NCI-H187 (cell line): ENCODE results near the gene PRDM7.
A peak's percentile ranks its signal among the peaks of the same experiment; 100 is the strongest.

Experiments used
- DNase-seq, 2 experiments: peaks; one replicate each; lab custom pipeline; 2025; lab: John Stamatoyannopoulos, UW

Gene PRDM7

DNA sequence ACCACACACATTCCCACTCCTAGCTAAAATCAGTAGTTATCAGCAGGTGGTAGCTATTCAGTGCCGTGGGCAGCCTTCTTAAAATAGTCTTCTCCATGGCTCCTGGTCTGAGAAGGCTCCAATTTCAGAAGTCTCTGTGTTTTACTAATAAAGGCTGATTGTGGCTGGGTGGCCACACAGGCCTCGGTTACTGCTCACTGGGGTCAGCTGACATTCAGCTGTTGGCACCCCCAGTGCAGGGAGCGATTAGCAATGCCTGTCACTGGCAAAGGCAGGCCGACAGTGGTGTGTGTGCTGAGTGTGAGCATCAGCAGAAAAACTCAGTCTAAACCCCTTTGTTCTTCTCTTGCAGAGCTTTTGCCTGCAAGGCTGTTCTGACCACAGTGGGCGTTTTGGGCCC lies 41.2 kb downstream of the PRDM7 start:
- no peak for DNase-seq

GRCh38 chr16:90034504-90034903 lies 42.6 kb downstream of the PRDM7 start:
- no peak for DNase-seq

DNA sequence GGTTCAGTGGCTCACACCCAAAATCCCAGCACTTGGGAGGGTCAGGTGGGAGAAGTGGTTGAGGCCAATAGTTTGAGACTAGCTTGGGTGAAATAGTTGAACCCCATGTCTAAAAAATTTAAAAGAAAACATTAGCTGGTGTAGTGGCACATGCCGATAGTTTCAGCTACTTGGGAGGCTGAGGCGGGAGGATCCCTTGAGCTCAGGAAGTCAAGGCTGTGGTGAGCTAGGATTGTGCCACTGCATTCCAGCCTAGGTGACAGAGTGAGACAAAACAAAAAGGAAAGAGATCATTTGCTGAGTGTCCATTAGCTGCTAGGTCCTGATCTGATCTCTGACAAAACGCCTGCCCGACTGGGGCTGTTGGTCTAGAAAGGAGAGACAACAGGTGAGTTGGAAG lies 43.7 kb downstream of the PRDM7 start:
- no peak for DNase-seq

DNA sequence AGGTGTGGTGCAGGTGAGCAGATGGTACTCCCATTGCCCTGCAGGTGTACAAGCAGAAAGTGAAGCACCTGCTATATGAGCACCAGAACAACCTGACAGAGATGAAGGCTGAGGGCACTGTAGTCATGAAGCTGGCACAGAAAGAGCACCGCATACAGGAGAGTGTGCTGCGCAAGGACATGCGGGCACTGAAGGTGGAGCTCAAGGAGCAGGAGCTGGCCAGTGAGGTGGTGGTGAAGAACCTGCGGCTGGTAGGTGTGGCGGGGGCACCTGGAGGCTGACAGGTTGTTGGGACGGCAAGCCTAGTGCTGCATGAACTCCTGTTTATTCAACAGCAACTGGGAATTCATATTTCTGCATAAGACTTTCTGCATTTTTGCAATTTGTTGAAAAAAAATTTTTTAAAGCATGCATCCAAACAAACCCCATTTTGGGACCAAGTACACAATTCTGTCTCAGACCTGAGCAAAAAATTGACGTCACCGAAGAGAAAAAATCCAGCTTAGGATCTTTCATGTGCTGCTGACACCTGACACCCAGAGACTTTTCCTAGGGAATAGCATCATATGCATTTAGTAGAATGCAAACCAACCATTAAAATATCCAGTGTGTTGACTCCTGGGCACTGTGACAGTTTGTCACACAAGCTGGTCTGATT lies 44.3 kb downstream of the PRDM7 start:
- no peak for DNase-seq

DNA sequence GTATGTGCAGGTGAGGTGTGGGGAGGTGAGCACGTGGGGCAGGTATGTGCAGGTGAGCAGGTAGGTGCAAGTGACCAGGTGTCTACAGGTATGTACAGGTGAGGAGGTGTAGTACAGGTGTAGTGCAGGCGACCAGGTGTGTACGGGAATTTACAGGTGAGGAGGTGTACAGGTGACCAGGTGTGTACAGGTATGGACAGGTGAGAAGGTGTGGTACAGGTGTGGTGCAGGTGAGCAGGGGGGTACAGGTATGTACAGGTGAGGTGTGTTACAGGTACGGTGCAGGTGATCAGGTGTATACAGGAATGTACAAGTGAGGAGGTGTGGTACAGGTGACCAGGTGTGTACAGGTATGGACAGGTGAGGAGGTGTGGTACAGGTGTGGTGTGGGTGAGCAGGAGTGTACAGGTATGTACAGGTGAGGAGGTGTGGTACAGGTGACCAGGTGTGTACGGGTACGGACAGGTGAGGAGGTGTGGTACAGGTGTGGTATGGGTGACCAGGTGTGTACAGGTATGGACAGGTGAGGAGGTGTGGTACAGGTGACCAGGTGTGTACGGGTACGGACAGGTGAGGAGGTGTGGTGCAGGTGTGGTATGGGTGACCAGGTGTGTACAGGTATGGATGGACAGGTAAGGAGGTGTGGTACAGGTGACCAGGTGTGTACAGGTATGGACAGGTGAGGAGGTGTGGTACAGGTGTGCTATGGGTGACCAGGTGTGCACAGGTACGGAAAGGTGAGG lies 45.0 kb downstream of the PRDM7 start:
- DNase-seq = no peak

DNA sequence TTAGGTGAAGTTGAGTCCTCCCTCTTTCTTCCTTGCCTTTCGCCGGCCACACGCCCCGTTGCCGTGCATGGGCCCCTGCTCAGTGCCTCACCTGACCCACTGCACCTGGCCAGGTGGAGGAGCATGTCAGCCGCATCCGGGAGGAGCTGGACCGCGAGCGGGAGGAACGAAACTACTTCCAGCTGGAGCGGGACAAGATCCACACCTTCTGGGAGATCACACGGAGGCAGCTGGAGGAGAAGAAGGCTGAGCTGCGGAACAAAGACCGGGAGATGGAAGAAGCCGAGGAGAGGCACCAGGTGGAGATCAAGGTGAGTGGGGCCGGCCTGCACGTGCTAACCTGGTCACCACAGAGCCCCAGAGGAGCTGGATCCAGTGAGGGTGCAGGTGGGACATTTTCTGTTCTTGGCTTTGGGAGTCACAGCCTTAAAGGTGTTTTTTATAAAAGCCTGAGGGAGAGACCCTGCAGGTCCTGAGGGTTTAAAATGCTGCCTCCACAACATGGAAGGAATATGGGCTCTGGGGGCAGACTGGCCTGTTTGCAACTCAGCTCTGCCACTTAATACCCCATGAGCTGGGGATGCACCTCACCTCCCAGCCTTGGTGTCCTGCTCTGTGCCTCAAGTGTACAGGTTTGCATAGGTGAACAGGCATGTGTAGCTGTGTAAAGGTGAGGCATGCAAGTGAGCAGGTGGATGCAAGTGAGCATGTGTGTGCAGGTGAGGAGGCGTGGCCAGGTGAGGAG lies 45.8 kb downstream of the PRDM7 start:
- DNase-seq = no peak

DNA sequence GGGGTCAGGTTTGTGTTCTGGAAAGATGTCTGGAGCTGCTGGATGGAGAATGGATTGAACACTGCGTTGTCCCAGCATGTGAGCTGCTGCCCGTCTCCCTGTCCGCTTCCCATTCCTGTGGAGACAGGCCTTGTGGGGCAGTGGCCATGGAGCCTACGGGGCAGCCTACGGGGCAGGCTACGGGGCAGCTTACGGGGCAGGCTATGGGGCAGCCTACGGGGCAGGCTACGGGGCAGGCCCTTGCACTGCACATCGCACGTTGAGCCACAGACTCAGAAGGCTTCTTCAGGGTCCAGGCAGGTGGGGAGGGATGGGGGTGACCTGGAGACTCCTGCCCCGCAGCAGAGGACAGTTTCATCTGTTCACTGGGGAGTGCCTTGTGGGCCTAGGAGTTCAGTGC lies 48.1 kb downstream of the PRDM7 start:
- no peak for DNase-seq

- no peak for DNase-seq
Observed at GRCh38 chr16:90027611-90028010, 49.5 kb downstream of the PRDM7 start.

DNA sequence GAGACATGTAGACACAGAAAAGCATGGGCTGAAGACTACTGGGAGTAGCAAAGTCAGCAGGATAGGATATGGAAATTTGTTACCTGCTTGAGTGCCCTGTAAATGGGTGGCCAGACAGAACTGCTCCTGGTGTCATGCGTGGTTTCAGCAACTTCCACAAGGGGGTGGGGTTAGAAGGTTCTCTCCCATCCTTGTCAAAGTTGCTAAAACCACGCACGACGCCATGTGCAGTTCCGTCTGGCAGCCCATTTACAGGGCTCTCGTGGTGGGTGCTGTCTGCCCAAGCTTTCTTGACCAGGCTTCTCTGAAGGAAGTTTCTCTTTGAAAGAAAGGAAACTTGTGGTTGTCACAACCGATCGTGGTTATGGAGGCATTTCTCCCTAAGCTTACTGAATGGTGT lies 51.0 kb downstream of the PRDM7 start:
- DNase-seq = no peak

DNA sequence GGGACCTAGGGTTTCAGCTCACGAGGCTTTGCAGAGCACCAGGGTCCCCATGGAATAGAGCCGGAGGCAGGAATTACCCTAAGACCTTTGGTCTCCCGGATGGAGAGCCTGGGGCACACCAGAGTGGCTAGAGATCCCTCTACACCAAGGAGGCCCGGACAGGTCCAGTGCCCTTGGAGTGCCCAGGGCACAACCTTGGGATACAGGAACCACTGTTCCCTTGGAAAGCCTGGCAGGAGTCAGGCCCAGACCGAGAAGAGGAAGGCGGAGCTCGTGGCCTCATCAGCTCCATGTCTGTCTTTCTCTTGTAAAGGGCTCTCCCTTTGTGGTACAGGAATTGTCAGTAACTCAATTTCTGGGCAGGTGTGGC lies 54.1 kb downstream of the PRDM7 start:
- no peak for DNase-seq

DNA sequence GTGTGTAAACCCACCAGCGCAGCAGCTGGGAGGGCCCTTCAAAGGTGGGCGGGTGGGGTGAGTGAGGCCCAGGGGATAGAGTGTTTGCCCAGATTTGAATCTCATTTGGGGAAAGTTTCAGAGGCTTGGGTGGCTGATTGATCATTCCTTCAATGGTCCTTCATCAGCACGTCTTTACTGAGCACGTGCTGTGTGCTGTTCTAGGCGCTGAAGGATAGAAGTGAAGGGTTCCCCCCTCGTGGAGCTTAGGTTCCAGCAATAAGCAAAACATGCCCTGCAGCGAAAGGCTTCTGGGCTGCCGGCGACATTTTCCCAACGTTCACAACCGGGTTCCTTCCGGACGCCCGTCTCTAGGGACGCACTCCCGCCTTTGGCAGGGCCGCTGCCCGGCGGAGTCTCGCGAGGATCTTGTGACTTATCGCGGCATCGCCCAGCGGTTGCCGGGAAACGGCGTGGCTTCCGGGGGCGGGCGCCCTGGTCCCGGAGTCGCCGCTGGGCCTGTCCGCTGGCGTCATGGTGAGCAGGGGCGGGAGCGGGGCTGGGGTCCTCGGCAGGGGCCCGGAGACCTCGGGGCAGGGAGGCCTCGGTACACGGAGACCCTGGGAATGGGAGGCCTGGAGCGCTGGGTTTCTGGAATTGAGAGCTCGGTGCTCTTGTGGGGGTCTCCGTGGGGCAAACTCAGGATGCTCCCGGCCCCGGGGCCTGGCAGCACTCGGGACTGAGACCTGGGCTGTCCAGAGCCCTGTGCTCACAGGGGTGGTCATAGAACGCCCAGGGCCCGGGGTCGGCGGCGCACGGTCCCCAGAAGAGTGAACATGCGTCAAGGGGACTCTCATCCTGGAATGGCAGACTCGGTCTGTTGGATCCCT lies 54.7 kb downstream of the PRDM7 start:
- DNase-seq = peak; percentile 40 to 72

DNA sequence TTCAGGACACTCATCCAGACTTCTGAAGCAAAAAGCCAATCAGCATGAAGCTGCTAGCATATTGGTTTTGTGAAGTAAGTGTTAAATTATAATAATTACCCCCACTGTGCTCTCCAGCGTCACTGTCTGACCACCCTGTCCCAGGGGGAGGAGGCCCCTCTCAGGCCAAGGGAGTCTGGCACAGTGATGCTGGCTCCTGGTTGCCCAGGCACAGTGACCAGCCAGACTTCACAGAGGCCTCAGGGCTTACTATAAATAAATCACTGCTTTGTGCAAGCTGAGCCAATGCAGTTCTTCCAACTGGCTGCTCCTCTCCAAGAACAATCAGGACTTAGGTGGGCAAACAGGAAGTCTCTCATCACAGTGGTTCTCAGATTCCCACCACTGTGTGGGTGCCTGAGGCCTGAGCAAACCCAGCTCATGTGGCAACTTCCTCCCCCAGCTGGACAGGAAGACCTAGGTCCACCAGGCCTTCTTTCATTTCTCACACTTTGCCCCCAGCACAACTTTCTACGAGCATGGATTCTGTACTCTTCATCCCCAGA lies 56.2 kb downstream of the PRDM7 start:
- DNase-seq = no peak

GRCh38 chr16:90020260-90020837 lies 56.8 kb downstream of the PRDM7 start:
- DNase-seq = no peak

DNA sequence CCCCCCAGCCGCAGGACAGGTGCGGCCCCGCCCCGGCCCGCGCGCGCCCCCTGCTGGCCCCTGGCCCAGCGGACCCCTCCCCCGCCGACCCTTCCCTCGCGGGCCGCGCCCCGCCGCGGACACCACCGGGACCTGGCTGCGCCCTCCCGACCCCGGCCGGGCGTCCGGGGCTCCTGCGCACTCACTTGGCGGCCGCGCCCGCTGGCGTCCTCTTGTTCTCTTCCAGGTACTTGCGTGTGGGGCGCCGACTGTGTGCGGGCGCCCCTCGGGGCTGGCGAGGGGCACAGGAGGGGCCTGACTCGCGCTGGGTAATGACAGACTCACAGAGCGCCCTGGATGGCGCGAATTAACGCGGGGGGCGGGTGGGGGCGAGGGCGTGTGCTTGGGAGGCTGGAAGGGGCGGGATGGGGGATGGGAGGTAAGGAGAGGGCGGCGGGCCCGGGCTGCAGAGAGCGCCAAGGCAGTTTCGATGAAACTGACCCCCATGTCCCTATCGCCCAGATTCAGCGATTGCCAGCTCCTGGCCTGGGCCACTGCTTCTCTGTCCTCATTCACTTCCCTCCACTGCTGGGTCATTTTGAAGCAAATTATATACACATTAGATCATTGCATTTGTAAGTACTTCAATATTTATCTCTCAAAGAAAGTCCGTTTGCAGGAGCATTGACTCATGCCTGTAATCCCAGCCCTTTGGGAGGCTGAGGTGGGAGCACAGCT lies 57.4 kb downstream of the PRDM7 start:
- peak; percentile 5 to 20 for DNase-seq

- DNase-seq = no peak
Observed at GRCh38 chr16:90018652-90019542, 58.2 kb downstream of the PRDM7 start, which contains the start of gene DBNDD1. TSS of gene DBNDD1 (minus strand) at chr16:90019456. CDS start at chr16:90019341, 115 bp downstream.

- DNase-seq = no peak
Observed at GRCh38 chr16:90018297-90018651, 58.9 kb downstream of the PRDM7 start.

GRCh38 chr16:90016339-90016950 lies 60.7 kb downstream of the PRDM7 start:
- DNase-seq = no peak

DNA sequence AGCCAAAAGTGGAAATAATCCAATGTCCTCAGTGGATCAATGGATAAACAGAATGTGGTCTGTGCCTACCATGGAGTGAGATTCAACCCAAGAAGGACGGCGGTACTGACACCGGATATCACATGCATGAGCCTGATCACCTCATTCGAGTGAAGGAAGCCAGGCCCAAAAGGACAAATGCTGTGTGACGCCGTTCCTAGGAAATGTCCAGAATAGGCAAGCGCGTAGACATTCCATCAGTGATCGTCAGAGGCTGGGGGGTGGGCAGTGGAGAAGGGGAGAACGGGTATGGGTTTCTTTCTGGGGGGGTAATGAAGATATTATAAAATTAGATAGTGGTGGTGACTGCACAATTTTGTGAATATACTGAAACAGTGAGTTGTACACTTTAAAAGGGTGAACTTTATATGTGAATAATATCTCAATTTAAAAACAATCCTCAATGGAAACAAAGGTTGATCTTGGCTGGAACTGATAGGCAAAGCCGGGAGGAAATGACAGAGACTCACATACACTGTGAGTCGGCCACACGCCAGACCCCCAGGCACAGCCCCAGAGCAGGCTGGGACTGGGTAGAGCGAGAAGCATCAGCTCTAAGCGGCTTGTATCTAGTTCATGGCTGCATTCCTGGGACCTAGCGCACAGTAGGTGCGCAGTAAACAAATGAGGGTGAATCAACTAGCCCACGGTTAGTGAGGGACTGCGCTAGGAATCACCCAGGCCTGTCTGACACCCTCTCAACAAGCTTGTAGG lies 61.4 kb downstream of the PRDM7 start:
- DNase-seq = no peak
